GM19351 (cell line): ENCODE results near the gene MND1.

Source experiments
- ATAC-seq: cut with Tn5 transposase; IDR thresholded peaks from one replicate; pipeline ENCODE4 v1.9.1; 2021; ENCODE audit warnings: mild to moderate bottlenecking, moderate library complexity; ENCODE audit not compliant: unreplicated experiment

Gene MND1

DNA sequence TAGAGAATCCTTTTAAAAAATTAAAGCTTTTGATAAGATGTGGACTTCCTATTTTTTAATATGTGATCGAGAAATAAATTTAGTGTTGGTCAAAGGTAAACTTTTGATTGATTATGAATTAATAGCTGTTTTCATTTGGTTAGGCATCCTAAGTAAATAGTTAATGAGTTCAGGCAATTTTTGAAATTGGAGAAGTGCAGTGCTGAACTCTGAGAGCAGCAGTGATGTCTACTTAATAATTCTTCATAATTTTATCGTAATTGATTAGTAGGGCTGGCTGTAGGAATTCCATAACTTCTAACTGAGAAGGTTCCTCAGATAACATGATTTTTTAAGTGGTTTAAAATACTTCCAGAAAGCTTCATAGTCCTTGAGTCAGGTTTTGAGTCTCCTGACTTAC lies 1.5 kb downstream of the MND1 start:
- no peak for ATAC-seq

GRCh38 chr4:153346563-153346962 lies 2.1 kb downstream of the MND1 start:
- ATAC-seq, result no peak

DNA sequence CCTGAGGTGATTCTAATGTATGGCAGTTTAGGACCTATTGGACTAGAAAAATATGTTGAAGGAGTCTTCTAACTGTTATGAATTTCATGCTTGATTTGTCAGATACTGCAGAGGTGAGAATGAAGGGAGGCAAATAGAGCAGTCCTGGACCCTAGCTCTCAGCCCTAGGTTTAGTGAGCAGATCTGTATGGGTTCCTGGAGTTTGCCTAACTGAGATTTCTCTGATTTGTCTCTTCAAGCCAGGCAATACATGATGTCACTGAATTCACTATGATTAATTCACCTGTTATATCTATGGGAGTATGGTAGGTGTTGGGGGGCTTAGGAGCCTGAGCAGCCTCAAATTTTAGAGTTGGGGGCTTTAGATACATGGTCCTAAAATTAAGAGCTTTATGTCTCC lies 2.6 kb downstream of the MND1 start:
- no peak for ATAC-seq

DNA sequence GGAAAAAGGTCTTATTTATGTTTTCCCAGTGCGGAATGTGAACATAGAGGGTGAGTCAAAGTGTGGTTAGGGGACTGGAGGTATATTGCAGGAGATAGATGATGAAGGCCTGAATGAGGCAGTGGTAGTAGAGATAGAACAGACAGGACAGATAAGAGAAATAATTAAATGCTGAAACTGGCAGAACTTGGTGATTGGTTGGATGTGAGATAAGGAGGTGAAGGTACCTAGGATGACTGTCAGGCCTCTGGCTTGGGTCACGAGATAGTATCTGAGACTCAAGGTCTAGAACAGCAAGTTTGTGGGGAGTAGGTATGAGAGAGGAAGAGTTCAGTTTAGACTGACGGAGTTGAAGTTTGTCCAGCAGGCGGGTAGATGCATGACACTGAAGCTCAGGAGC lies 3.5 kb downstream of the MND1 start:
- no peak for ATAC-seq

DNA sequence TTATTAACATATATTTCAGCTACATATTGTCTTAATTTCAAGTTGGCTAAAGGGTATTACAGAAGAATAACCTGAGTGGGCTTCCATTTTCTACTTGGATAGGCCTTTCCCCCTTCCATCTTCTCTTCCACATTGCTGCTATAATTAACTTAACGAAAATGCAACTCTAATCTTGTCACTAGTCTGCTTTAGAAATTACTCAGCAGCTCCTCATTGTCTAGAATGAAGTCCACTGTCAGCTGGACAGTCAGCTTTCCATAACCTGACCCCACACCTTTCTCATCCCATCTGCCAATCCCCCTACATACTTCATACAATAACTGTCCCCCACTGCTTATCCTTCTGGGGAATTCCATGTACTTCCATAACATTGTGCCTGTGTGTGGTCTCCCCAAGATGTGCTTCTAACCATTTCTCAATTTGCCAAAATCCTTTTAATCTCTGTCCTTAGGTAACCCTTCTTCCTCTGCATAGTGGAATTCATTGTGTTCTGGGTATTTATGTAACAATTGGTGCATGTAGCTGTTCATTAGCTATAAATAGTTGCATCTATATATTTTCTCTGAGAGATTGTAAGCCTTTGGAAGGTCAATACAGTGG lies 4.8 kb downstream of the MND1 start:
- ATAC-seq, result no peak

DNA sequence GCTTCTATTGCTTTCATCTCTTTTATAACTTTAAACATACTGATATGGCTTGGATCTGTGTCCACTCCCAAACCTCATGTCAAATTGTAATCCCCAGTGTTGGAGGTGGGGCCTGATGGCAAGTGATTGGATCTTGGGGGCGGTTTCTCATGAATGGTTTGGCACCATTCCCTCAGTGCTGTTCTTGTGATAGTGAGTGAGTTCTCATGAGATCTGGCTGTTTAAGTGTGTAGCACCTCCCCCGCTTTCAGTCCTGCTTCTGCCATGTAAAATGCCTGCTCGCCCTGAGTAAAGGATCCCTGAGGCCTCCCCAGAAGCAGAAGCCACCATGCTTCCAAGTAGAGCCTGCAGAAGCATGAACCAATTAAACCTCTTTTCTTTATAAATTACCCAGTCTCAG lies 17.7 kb downstream of the MND1 start:
- ATAC-seq, result no peak

- no peak for ATAC-seq
Measured at GRCh38 chr4:153364061-153364460, 19.6 kb downstream of the MND1 start.

GRCh38 chr4:153365003-153365402 lies 20.5 kb downstream of the MND1 start:
- ATAC-seq, result no peak

DNA sequence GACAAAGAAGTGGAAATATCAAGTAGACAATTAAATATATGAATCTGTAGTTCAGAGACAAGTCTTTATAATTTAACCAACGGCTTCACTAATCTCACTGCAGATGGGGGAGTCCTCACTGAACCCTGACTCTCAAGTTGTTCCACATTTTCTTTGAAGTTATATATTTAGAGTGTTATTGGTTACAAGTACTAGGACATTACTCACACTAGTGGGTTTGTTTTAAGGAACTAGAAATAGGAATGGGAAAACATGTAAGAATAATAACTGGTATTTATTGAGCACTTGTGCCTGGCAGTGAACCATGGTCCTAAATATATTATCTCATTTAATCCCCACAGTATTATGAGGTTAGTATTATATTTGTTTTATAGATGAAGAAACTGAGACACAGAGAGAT lies 22.0 kb downstream of the MND1 start:
- no peak for ATAC-seq

DNA sequence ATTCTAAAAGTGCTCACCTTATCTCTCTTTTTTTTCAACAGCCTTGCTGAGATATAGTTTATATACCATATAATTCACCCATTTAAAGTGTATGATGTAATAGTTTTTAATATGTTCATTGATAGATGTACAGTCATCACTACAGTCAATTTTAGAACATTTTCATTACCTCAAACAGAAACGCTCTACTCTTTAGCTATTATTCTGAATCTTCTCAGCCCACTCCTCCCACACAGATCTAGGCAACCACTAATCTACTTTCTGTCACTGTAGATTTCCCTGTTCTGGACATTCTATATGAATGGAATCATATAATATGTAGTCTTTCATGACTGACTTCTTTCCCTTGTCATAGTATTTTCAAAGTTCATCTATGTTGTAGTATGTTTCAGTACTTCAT lies 22.6 kb downstream of the MND1 start:
- ATAC-seq, result no peak

- ATAC-seq, result no peak
Measured at GRCh38 chr4:153369021-153369420, 24.5 kb downstream of the MND1 start.

GRCh38 chr4:153371701-153372234 lies 27.3 kb downstream of the MND1 start:
- no peak for ATAC-seq

GRCh38 chr4:153372967-153373562 lies 28.6 kb downstream of the MND1 start:
- ATAC-seq, result no peak

DNA sequence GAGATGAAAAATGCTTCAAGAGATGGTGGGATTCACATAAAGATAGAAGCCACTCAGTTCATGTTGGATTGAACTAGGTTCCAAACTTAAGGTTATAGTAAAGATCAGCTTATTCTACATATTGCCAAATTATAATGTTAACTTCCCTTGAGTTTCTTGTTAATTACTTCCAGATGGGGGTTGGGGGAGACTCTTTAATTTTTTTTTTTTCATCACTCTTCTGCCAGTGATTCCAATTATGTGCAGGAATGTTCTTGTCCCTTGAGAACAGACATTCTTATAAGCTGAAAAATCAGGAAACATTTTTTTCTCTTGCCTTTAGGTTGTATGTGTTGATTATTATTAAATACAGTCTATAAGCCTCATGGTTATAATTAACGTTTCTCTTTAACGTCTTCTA lies 30.0 kb downstream of the MND1 start:
- no peak for ATAC-seq

DNA sequence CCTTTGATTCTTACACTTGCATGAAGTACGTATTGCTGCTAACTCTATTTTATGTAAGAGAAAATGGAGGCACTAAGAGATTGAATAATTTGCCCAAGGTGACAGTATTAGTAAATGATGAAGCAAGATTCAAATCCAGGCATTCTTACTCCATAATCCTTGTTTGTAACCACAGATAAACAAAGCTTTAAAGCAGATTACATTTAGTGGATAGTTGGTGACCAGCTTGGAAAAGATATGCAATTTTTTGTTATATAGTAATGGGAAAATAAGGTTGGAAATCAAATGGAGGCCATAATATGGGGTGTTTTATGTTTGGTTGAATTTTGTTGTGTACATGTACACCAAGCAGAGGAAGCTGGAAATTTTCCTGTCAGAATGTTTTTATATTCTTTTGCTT lies 30.8 kb downstream of the MND1 start:
- ATAC-seq, result no peak

GRCh38 chr4:153383131-153383530 lies 38.6 kb downstream of the MND1 start:
- ATAC-seq, result no peak

DNA sequence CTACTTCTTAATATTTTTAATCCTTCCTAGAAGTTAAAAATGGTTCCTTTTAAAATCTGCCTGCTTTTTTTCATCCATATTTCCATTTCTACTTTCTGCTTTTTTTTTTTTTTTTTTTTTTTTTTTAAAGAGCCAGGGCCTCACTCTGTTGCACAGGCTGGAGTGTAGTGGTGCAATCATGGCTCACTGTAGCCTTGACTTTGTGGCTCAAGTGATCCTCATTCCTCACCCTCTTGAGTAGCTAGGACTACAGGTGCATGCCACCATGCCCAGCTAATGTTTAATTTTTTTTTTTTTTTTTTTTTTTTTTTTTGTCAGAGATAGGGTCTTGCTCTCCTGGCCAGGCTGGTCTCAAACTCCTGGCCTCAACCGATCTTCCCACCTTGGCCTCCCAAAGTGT lies 39.7 kb downstream of the MND1 start:
- ATAC-seq, result no peak

- ATAC-seq, result no peak
Measured at GRCh38 chr4:153385784-153386183, 41.3 kb downstream of the MND1 start.

GRCh38 chr4:153387981-153388380 lies 43.5 kb downstream of the MND1 start:
- no peak for ATAC-seq

DNA sequence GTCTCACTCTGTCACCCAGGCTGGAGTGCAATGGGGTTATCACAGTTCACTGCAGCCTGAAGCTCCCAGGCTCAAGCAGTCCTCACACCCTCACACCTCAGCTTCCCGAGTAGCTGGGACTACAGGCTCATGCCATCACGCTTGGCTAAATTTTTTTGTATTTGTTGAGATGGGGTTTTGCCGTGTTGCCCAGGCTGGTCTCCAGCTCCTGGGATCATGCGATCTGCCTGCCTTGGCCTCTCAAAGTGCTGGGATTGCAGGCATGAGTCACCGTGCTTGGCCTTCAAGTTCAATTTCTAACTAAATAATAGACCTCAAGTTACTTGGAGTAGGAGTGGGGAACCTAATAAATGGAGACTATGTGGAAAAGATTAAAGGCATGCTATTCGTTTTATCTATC lies 48.9 kb downstream of the MND1 start:
- ATAC-seq, result no peak

GRCh38 chr4:153394945-153395344 lies 50.5 kb downstream of the MND1 start:
- ATAC-seq, result no peak

DNA sequence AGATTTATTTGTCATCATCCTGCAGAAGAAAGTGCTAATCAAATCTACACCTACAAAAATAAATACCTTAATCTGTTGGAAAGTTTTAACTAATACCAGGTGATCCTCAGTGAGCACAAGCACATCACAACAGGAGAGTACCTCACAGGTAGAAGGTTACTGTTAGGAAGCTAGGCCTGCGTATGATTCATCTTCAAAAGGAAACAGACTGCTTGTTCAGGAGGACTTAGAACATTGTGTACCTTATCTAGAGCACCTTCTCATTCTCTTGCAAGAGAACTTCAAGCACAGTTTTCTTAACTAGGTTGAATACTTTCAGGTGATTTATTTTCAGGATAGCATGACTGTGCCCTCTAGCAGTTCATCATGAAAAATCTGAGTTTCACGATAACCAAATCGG lies 54.2 kb downstream of the MND1 start:
- ATAC-seq, result no peak

- no peak for ATAC-seq
Measured at GRCh38 chr4:153399358-153399757, 54.9 kb downstream of the MND1 start.
